ENCODE data around the gene ARF1. TPM values are rescaled to one million over a fixed set of nuclear protein-coding genes. Genes with fewer than 3 reads are reported as not detected.

ARF1 gene
- total RNA-seq, 1 experiment from 2014 or later = 330 TPM

DNA sequence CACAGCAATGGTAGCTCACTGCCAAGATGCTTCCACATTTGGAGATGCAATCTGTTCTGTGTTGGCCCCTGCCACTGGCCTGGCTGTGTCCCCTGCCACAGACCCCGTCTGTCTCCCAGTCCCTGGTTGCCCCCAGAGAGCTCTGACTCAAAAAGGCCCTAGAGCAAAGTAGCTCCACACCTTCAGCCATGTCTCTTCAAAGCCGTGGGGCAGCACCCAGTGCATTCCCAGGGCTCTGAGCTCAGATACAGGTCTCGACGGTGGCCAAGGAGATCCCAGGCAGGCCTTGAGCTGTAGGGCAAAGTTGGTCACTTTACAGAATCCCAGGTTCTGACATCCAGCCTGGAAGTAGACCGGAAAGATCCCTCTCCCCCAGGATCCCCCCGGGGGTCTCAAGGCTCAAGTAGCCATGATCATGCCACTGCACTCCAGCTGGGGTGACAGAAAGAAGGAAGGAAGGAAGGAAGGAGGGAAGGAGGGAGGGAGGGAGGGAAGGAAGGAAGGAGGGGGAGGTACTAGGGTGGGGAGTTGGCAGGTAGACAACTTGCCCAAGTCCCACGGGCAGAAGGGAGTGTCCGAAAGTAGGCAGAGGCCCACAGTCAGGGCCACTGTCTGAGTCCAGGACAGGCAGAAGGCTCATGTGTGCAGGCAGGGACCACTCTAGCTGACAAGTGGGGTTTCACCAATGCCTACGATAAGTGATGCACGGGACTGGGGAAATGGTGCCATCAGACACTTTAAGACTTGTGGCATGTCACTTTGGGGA, 4.8 kb upstream of the ARF1 start (continued):
- TF ChIP-seq, protein P1, sequence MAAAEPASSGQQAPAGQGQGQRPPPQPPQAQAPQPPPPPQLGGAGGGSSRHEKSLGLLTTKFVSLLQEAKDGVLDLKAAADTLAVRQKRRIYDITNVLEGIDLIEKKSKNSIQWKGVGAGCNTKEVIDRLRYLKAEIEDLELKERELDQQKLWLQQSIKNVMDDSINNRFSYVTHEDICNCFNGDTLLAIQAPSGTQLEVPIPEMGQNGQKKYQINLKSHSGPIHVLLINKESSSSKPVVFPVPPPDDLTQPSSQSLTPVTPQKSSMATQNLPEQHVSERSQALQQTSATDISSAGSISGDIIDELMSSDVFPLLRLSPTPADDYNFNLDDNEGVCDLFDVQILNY (CRISPR knock-in tag; IDR thresholded peaks at IDR 0.05) = no peak
- no peak for TF ChIP-seq ATF3 (CRISPR knock-in tag; conservative IDR thresholded peaks at IDR 0.05)

- H3K27ac Mint-ChIP-seq = no peak overlapping the region
- 0 out of 2 replicates have a peak, but pooled peaks cover 7% of the 10 kb centered on the region for H3K36me3 Mint-ChIP-seq
- peaks cover 69% of the 10 kb centered on the region for H3K27me3 Mint-ChIP-seq (ENCODE audit: low read depth)
- no peaks in the 10 kb centered on the region for H3K9me3 Mint-ChIP-seq
- DNase-seq (ENCODE audit: low spot score) (no peak), ATAC-seq (no peak)
- ChIA-PET POLR2A (no interaction called here), CTCF (interaction anchor here (1.5 to 4.7 kb wide), 2 partner anchors 74 to 79 kb away, joined by 4 to 38 read pairs; no protein-coding TSS in a partner anchor)
- H3K4me1 Mint-ChIP-seq = peaks cover 14% of the 10 kb centered on the region
- H3K4me3 Mint-ChIP-seq = no peak overlapping the region
- TF ChIP-seq NR3C1 (CRISPR knock-in tag; conservative IDR thresholded peaks at IDR 0.05; ENCODE audit: low read depth) (no peak), ZBTB21 (CRISPR knock-in tag; IDR thresholded peaks at IDR 0.05; ENCODE audit: borderline replicate concordance) (no peak), ZNF263 (CRISPR knock-in tag; IDR thresholded peaks at IDR 0.05; ENCODE audit: low read depth) (no peak), GRHL2 (CRISPR knock-in tag; IDR thresholded peaks at IDR 0.05; ENCODE audit: insufficient replicate concordance, severe bottlenecking) (no peak), NFYB (CRISPR knock-in tag; conservative IDR thresholded peaks at IDR 0.05; ENCODE audit: low read depth) (no peak)
These were observed 3.5 kb upstream of the ARF1 start for GRCh38 chr1:228079013-228079412.

DNA sequence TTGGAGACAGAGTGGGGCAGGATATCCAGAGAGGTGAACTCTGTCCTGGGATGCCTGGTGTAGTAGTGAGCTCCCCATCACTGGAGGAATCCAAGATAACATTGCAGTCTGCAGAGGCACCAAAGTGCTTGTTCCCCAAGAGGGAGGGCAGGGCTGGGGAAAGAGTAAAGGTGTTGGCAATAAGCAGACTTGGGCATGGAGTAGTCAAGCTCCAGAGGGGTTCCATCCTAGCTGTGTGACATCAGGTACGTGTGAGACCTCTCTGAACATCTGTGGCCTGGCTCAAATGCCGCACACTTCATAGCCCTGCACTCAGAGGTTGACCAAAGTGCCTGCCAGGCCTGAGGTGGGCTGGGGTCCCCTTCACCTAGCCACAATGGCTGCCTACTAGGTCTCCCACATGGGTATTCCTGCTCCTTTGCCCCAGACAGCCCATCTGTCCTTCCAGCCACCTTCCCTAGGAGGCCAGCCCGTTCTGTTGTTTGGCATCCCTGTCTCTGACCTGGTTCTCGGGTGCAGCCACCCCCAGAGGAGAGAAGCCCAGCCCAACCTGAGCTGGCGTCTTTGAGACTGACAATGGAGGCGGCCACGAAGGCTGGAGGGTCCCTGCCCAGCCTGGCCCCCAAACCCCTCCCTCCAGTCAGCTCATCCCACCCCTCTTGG, 2.8 kb upstream of the ARF1 start:
- DNase-seq (ENCODE audit: low spot score) = no peak
- no peak overlapping the region for H3K27ac Mint-ChIP-seq
- CTCF ChIA-PET = interaction anchor here (1.5 to 4.7 kb wide), 2 partner anchors 75 to 80 kb away, joined by 4 to 38 read pairs; no protein-coding TSS in a partner anchor

GRCh38 chr1:228081144-228081543, 1.4 kb upstream of the ARF1 start:
- Mint-ChIP-seq H3K27ac (no peak overlapping the region), H3K36me3 (peaks cover 10% of the 10 kb centered on the region), H3K4me1 (peaks cover 27% of the 10 kb centered on the region), H3K27me3 (ENCODE audit: low read depth) (peaks cover 48% of the 10 kb centered on the region), H3K9me3 (no peaks in the 10 kb centered on the region), H3K4me3 (peak overlapping the region; percentile 70)
- DNase-seq (ENCODE audit: low spot score) (no peak), ATAC-seq (no peak)
- ChIA-PET POLR2A (no interaction called here), CTCF (interaction anchor here (0.7 to 2.5 kb wide), 7 partner anchors 20 to 513 kb away, joined by 3 to 26 read pairs (median 3); no protein-coding TSS in a partner anchor)
- TF ChIP-seq NFATC4 (CRISPR knock-in tag; IDR thresholded peaks at IDR 0.05) (no peak), ZNF671 (CRISPR knock-in tag; IDR thresholded peaks at IDR 0.05) (no peak), USF2 (CRISPR knock-in tag; IDR thresholded peaks at IDR 0.05) (no peak), AR (CRISPR knock-in tag; IDR thresholded peaks at IDR 0.05) (no peak), SMAD4 (CRISPR knock-in tag; IDR thresholded peaks at IDR 0.05) (no peak)

More for the DNA sequence above, 2.8 kb upstream of the ARF1 start:
- Mint-ChIP-seq H3K4me3 (no peak overlapping the region), H3K36me3 (peaks cover 10% of the 10 kb centered on the region), H3K4me1 (peaks cover 18% of the 10 kb centered on the region), H3K27me3 (ENCODE audit: low read depth) (peaks cover 62% of the 10 kb centered on the region), H3K9me3 (no peaks in the 10 kb centered on the region)
- POLR2A ChIA-PET = no interaction called here
- TF ChIP-seq GTF2I (CRISPR knock-in tag; conservative IDR thresholded peaks at IDR 0.05) (0 out of 2 replicates have a peak, but pooled peaks have one; percentile 47), AR (CRISPR knock-in tag; IDR thresholded peaks at IDR 0.05) (no peak)
- no peak for ATAC-seq

Data from WTC11 (cell line).